ENCODE data around the gene FNBP1L.

The FNBP1L gene

GRCh38 chr1:93575621-93576284 is 127.8 kb downstream of the FNBP1L start:
- ChIA-PET POLR2A (no interaction called here), CTCF (no interaction called here)
- H3K9me3 ChIP-seq (ENCODE audit: control insufficient read depth, insufficient read depth, low read depth, low read length): no peaks in the 10 kb centered on the region
- TF ChIP-seq ZNF624 (tag by site-specific recombination; IDR thresholded peaks at IDR 0.05): no peak
- no peak overlapping the region for H3K27ac ChIP-seq (ENCODE audit: extremely low read depth, low read depth, low read length)
- no peak overlapping the region for H3K4me3 ChIP-seq (ENCODE audit: low read depth, low read length)
- no peaks in the 10 kb centered on the region for H3K4me1 ChIP-seq (ENCODE audit: control insufficient read depth, insufficient read depth, low read length)
- peaks cover 0 to 37% of the 10 kb centered on the region in 2 experiments; a peak in 2 of 3 replicates for H3K36me3 ChIP-seq (ENCODE audit: control insufficient read depth in 2 of 2, insufficient read depth in 1 of 2, low read length in 2 of 2)

DNA sequence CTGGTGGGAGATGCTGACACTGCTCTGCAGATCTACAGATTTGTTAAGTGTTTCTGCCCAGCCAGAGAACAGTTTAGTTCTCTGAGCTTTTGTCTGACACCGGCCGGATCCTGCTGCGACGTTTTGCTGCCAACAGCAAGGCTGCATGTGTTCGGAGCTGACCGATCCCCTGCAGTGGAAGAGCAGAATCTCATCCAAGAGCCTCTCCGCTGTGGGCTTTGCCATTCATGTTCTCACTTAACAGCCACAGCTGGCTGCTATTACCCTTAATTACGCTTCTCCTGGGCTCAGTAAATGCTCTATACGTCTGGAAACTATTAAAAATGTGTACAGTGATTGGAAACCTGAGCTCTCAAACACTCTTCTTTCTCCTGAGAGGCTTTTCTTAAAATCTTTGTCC is 128.4 kb downstream of the FNBP1L start:
- TF ChIP-seq, protein P1, sequence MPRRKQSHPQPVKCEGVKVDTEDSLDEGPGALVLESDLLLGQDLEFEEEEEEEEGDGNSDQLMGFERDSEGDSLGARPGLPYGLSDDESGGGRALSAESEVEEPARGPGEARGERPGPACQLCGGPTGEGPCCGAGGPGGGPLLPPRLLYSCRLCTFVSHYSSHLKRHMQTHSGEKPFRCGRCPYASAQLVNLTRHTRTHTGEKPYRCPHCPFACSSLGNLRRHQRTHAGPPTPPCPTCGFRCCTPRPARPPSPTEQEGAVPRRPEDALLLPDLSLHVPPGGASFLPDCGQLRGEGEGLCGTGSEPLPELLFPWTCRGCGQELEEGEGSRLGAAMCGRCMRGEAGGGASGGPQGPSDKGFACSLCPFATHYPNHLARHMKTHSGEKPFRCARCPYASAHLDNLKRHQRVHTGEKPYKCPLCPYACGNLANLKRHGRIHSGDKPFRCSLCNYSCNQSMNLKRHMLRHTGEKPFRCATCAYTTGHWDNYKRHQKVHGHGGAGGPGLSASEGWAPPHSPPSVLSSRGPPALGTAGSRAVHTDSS (tag by site-specific recombination; IDR thresholded peaks at IDR 0.05): no peak
- no peak for TF ChIP-seq ZNF580 (tag by site-specific recombination; IDR thresholded peaks at IDR 0.05)
- no peak for TF ChIP-seq OSR2 (tag by site-specific recombination; IDR thresholded peaks at IDR 0.05)
- 0 out of 2 replicates have a peak, but pooled peaks have one; percentile 13 for TF ChIP-seq ZBTB44 (tag by site-specific recombination; IDR thresholded peaks at IDR 0.05)
- peak; percentile 32 for TF ChIP-seq ZNF341 (tag by site-specific recombination; IDR thresholded peaks at IDR 0.05; ENCODE audit: low read depth)
- TF ChIP-seq, protein P2, sequence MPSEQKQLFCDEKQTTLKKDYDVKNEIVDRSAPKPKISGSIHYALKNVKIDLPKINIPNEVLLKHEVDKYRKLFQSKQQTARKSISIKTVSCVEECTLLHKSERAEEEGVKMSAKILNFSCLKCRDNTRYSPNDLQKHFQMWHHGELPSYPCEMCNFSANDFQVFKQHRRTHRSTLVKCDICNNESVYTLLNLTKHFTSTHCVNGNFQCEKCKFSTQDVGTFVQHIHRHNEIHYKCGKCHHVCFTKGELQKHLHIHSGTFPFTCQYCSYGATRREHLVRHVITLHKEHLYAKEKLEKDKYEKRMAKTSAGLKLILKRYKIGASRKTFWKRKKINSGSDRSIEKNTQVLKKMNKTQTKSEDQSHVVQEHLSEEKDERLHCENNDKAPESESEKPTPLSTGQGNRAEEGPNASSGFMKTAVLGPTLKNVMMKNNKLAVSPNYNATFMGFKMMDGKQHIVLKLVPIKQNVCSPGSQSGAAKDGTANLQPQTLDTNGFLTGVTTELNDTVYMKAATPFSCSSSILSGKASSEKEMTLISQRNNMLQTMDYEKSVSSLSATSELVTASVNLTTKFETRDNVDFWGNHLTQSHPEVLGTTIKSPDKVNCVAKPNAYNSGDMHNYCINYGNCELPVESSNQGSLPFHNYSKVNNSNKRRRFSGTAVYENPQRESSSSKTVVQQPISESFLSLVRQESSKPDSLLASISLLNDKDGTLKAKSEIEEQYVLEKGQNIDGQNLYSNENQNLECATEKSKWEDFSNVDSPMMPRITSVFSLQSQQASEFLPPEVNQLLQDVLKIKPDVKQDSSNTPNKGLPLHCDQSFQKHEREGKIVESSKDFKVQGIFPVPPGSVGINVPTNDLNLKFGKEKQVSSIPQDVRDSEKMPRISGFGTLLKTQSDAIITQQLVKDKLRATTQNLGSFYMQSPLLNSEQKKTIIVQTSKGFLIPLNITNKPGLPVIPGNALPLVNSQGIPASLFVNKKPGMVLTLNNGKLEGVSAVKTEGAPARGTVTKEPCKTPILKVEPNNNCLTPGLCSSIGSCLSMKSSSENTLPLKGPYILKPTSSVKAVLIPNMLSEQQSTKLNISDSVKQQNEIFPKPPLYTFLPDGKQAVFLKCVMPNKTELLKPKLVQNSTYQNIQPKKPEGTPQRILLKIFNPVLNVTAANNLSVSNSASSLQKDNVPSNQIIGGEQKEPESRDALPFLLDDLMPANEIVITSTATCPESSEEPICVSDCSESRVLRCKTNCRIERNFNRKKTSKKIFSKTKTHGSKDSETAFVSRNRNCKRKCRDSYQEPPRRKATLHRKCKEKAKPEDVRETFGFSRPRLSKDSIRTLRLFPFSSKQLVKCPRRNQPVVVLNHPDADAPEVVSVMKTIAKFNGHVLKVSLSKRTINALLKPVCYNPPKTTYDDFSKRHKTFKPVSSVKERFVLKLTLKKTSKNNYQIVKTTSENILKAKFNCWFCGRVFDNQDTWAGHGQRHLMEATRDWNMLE (tag by site-specific recombination; conservative IDR thresholded peaks at IDR 0.05; ENCODE audit: low read depth): no peak
- TF ChIP-seq ZNF184 (tag by site-specific recombination; IDR thresholded peaks at IDR 0.05): no peak
- TF ChIP-seq PRDM1 (tag by site-specific recombination; IDR thresholded peaks at IDR 0.05): no peak
- TF ChIP-seq ZNF76 (tag by site-specific recombination; IDR thresholded peaks at IDR 0.05; ENCODE audit: borderline replicate concordance, low read depth): no peak
- no peak for TF ChIP-seq ZNF23 (tag by site-specific recombination; IDR thresholded peaks at IDR 0.05; ENCODE audit: borderline replicate concordance)
- TF ChIP-seq TCF7L2 (IDR thresholded peaks at IDR 0.05; ENCODE audit: borderline replicate concordance, low read depth, low read length): no peak
- TF ChIP-seq ZNF354C (tag by site-specific recombination; IDR thresholded peaks at IDR 0.05; ENCODE audit: borderline replicate concordance, low read depth): no peak
- TF ChIP-seq ZNF768 (tag by site-specific recombination; IDR thresholded peaks at IDR 0.05): no peak
- no peak for TF ChIP-seq ZNF169 (tag by site-specific recombination; IDR thresholded peaks at IDR 0.05)
- no peak for TF ChIP-seq SP7 (tag by site-specific recombination; IDR thresholded peaks at IDR 0.05)
- Histone ChIP-seq H3K4me1 (ENCODE audit: control insufficient read depth, insufficient read depth, low read length) (no peaks in the 10 kb centered on the region), H3K9me3 (ENCODE audit: control insufficient read depth, insufficient read depth, low read depth, low read length) (no peaks in the 10 kb centered on the region), H3K4me3 (ENCODE audit: low read depth, low read length) (no peak overlapping the region), H3K36me3 (ENCODE audit: control insufficient read depth in 2 of 2, insufficient read depth in 1 of 2, low read length in 2 of 2) (peaks cover 0 to 34% of the 10 kb centered on the region in 2 experiments; a peak in 2 of 3 replicates), H3K27ac (ENCODE audit: extremely low read depth, low read depth, low read length) (no peak overlapping the region)
- CTCF ChIA-PET: interaction anchor here (0.8 kb wide), 1 partner anchor 18 kb away, joined by 5 read pairs; no protein-coding TSS in a partner anchor
- POLR2A ChIA-PET: no interaction called here
